ENCODE results near the gene C9orf72.
"Not testable (repeated sequence)": the region's sequence is repeated elsewhere in the genome, so short reads cannot be mapped to it uniquely, and the experiment has no call there.

DNA sequence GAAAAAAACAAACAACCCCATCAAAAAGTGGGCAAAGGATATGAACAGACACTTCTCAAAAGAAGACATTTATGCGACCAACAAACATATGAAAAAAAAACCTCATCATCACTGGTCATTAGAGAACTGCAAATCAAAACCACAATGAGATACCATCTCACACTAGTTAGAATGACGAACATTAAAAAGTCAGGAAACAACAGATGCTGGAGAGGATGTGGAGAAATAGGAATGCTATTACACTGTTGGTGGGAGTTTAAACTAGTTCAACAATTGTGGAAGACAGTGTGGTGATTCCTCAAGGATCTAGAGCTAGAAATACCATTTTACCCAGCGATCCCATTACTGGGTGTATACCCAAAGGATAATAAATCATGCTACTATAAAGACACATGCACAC lies 72.4 kb downstream of the C9orf72 start:
- TF ChIP-seq POLR2A (IDR thresholded peaks at IDR 0.05) = not testable (repeated sequence)
- TF ChIP-seq, protein P1, sequence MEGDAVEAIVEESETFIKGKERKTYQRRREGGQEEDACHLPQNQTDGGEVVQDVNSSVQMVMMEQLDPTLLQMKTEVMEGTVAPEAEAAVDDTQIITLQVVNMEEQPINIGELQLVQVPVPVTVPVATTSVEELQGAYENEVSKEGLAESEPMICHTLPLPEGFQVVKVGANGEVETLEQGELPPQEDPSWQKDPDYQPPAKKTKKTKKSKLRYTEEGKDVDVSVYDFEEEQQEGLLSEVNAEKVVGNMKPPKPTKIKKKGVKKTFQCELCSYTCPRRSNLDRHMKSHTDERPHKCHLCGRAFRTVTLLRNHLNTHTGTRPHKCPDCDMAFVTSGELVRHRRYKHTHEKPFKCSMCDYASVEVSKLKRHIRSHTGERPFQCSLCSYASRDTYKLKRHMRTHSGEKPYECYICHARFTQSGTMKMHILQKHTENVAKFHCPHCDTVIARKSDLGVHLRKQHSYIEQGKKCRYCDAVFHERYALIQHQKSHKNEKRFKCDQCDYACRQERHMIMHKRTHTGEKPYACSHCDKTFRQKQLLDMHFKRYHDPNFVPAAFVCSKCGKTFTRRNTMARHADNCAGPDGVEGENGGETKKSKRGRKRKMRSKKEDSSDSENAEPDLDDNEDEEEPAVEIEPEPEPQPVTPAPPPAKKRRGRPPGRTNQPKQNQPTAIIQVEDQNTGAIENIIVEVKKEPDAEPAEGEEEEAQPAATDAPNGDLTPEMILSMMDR (IDR thresholded peaks at IDR 0.05) = not testable (repeated sequence)
